Activated CD4-positive, alpha-beta T cell treated with anti-CD3 and anti-CD28 coated beads, Interleukin-2, amount 50 U/mL, for 16 hours (primary cell): ENCODE measurements around the gene TCP1.
"Not testable (repeated sequence)": the region's sequence is repeated elsewhere in the genome, so short reads cannot be mapped to it uniquely, and the experiment has no call there.

ENCODE experiments used
- DNase-seq: peaks from one replicate; pipeline ENCODE4 v3.0.0-alpha.2; 2020

TCP1 gene

DNA sequence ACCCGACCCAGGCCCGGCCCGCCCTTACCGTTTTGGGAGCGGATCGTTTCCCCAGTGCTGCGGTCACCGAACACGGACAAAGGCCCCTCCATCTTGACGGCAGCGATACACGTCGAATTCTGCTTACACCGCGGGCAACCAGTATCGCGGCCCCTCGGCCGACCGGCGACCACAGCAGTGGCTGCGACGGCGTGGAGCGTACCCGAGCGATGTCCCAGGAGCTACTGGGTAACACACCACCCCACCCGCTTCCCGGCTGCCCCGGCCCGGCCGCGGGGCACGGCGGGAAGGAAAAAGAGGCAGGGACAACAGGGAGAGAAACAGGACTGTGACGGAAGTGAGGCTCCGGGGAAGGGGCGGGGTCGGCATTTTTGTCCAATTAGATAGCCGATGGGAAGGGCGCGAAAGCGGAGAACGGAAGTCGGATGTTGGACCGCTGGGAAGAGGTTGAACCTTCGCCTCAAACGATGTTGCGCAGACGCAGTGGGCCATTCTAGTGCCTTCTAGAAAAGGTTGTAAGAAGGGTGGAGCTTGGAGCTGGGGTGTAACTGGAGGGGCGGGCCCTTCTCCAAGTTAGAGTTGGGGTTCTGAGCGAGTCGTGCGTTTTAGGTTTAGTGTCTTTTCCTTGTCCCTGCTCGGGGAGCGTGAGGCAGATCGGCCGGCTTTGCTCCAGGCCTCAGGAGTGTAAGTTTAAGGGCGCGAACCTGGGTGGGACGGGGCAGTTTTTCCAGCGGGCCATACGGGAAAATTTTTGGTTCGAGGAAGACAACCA, at the start of gene TCP1:
TCP1 (minus strand) TSS at position 226 of the 772 bp plus-strand sequence; CDS start at position 92, 134 bp downstream.
- DNase-seq: peak; percentile 100

DNA sequence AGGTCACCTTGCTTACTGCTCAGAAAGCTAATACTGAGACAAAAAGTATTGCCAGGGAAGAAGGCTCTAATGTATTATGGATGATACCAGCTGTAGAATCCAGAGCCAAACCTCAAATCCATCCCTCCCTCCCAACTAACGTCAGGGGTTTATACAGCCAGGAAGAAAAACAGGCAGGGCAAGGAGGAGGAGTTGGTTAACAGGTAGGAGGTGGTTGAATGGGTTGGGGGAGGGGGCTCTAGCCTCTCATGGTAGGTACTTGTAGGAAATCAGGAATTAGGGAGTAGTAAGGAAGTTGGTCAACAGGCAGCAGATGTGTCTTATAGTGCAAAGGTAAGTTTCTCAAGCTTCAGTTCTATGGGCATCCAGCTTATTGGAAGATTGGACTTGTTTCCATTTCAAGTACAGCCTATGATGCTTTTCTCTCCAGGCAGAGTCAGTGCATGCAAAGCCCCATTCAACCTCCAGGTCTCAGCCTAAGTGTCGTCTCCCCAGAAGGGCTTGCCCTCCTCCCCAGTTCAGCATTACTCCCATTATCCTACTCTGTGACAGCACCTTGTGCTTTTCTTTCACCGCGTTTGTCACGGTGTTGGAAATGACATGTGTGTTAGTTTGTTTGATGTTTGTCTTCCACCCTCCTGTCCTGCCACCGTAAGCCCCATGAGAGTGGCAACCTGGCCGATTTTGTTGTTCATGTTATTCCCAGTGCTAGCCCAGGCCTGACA, 48.8 kb upstream of the TCP1 start:
- DNase-seq: no peak

DNA sequence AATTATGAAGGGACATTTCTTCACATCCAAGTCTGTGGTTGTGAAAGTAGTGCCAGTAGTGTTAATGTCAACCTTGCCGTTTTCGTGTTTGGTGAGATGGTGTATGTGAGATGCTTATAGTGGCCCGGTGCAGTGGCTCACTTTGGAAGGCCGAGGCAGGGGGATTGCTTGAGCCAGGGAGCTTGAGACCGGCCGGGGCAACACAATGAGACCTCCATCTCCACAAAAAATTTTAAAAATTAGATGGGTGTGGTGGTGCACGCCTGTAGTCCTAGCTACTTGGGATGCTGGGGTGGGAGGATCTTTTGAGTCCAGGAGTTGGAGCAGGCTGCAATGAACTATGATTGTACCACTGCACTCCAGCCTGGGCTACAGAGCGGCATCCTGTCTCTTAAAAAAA, 48.1 kb upstream of the TCP1 start:
- no peak for DNase-seq

DNA sequence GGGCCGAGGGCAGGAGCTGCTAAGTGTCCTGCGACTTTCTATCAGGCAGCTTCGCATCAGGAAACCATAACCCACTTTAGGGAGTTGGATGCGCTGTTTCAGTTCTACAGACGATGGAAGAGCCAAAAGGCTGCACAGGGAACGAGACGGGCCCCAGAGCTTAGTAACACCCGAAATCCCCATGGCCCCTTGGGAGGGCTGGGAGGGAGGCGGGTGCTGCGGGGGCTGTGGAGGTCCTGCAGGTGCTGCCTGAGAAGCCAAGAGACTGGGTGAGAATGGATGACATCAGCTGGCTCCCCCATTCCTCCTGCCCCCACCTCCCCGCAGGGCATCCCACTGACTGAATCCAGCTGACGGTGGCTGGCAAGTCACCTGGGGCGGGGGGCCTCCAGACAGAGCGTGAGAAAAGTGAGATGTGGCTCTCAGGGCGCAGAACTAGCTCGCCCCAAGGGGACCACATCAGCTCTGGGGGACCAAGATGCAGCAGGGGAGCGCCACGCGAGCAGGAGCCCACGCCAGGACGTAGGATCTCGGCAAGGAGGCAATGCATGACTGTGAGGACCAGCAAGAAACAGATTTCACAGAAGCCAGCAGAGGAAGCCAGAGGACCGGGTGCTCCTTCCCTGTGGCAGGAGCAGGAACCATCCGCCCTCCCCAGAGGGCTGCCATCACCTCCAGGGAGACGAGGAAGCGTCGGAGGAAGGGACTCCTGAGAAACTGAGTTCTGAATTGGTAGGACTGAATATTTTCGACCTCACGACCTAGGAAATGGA, 47.5 kb upstream of the TCP1 start:
- DNase-seq: no peak

DNA sequence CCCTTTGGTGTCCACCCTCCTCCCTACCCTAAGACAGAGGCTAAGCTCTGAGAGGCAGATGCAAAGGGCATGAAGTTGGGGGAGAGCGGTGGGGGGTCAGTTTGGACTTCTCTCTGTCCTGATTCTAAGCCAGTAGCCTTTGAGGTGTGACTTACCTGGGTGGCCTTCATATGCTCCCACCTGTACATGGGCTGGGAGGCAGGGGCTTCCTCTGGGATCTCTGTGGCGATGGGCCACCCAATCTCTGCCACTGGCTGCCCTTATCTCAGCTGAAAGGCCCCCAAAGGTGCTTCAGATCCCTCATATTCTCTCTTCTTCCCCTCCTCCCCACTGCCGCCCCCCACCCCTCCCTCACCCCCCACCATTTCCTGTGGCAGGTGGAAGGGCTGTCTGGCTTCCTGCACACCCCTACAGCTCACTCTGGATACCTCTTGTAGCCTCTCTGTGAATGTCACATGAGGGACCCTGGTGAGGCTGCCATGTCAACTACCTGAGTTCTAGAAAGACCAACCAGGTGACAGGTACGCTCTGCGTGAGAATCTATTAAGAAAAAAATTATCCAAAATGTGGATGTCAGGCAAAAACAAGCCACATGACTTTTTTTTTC, 44.7 kb upstream of the TCP1 start:
- no peak for DNase-seq

DNA sequence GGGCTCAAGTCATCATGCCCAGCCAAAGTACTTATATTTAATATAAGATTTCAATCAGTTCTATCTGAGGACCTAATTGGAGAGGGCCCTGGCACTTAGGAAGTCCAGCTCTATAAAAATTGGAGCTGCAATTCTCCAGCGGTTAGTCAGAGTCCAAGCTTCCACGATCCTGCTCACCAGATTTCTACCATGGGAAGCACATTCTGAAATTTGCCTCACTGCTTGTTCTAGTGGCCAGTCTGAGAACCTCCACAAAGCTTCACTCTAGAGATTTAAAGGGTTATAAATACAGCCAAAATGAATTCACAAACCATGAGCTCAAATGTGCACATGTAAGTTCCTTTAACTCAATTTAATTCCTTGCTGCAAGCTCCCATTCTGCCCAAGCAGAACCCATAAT, 44.2 kb upstream of the TCP1 start:
- no peak for DNase-seq

DNA sequence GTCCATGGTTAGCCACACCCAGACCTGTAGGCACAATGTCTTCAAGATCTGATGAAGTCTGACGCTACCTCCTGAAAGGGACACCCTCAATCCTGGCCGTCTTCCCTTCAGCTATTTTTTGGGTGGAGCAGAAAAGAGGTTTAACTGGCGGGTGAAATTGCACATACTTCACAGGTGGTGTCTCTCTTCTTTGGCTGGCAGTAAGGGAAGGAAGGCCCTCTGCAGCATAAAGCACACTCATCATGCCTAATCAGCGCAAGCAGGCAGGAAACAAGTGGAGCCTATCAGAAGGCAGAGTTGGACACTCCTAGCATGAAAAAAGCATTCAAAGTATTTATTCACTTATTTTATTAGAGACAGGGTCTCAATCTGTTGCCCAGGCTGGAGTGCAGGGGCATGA, 43.5 kb upstream of the TCP1 start:
- no peak for DNase-seq

DNA sequence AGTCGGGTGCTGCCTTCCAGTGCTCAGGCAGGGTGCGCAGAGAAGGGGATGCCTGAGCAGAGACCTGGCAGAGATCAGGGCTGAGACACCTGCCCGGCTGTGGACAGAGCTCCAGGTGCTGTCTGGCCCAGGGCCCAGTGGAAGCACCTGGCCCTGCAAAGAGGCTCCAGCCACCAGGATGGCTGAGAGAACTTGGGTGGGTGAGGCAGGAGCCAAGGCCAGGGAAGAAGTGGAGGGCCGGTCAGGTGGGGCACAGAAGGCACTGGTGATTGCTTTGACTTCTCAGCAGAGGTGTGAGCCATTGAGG, 41.9 kb upstream of the TCP1 start:
- no peak for DNase-seq

DNA sequence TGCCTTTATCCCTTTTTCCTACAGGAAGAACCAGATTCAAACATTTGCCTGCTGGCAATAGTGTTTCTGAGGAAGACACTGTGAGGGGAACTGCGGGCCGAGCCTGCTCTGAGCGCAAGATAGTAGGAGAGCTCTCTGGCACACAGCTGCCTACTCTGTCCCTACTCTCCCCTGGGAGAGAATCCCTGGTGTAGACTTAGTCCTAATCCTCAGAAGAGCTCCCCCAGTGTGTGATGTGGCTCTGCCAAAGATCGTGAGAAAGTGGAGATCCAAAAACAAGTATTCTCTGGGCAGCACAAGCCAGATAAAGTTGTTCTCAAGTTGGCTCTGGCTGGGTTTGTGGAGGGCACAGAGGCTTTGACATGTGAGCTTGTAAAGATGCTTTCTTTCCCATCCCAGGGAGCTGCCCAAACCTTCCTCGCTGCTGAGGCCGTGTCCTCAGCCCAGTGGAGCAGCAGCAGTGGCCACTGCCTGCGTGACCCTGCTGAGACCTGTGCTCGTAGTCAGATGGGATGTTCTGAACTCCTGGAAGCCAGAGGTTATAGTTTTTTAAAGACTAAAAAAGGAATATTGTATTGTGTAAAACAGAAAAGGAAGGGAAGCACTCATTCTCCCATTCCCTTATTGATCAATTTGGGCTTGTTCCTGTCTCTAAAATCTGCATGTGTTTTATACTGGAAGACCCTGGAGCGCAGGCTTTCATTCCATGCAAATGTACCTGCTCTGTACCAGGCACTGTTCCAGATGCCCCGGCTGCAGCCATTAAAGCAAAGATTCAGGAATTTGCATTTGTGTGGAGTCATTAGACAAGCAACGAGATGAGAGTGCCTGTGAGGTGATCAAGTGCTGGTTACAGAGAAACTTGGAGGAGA, 41.3 kb upstream of the TCP1 start:
- no peak for DNase-seq

DNA sequence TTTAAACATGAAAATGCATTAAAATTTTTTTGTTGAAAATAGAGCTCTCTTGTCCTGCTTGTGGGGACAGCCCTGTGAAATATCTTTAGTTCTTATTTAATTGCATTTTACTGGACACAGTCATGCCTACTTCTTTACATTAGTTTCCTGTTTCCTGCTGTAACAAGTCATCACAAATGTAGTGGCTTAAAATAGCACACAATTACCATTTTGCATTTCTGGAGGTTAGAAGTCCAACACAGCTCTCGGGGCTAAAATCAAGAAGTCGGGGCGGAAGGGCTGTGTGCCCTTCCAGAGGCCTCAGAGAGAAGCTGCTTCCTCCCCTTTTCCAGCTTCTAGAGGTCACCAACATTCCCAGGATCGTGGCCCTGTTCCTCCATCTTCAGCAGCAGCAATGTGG, 40.1 kb upstream of the TCP1 start:
- DNase-seq: no peak

DNA sequence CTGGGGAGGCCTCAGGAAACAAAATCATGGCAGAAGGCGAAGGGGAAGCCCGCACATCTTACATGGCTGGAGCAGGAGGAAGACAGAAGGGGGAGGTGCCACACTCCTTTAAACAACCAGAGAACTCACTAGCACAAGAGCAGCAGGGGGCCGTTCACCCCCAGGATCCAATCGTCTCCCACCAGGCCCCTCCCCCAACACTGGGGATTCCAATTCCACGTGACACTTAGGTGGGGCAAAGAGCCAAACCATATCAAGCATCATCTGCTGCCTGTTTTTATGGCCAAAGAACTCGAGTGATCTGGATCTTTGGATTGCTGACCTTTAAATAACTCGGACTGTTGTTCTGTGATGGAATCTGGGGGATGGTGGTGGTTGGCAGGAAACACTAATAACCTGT, 38.7 kb upstream of the TCP1 start:
- no peak for DNase-seq

DNA sequence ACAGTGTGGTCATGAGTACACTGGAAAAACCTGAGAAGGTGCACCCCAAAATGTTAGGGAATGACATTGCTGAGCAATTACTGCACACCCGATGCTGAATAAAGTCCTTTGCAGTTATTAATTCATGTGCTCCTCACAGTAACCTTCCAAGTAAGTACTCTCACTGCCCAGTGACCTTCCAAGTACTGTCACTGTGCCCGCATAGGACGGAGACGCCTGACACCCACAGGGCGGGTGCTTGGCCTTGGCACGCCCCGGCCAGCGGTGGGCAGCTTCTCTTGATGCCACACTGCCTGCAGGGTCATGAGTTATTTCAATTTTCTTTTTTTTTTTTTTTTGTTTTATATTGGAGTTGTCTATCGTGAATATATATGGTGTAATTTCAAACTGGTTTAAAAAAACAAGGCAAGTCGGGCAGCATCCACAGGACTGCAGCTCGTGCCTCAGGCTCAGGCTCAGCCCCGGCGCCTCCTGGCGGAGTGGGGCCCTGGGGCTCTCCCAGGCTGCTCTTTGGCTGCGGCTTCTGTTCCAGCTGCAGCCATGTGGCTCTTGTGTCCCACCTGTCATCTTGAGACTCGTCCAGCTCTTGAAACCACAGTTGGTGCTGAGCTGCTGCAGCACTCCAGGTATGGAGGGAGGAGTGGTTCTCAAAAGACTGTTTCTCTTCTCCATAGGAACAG, 37.7 kb upstream of the TCP1 start:
- no peak for DNase-seq

DNA sequence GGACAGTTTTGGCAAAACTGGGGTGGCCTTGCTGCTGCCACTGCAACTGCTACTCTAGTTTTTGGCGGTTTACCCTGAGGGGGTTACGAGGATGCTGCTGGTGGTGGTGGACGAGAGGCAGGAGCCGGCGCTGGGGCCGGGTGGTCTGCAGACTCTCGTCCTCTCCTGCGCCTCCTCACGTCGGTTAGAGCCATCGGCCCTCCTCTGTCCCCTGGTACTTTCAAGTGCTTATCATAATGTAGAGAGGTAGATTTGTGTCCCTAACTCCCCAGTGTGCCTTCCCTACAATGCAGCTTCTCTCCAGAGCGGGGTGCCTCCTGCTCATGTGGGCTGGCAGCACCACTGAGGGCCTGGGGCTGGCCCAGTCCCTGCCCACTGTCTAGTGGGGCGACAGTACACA, 36.6 kb upstream of the TCP1 start:
- DNase-seq: no peak

DNA sequence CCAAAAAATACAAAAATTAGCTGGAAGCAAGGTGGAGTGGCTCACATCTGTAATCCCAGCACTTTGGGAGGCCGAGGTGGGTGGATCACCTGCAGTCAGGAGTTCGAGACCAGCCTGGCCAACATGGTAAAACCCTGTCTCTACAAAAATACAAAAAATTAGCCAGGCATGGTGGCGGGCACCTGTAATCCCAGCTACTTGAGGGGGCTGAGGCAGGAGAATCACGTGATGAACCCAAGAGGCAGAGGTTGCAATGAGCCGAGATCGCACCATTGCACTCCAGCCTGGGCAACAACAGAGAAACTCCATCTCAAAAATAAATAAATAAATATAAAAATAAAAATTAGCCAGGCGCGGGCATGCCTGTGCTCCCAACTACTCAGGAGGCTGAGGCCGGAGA, 35.3 kb upstream of the TCP1 start:
- not testable (repeated sequence) for DNase-seq

DNA sequence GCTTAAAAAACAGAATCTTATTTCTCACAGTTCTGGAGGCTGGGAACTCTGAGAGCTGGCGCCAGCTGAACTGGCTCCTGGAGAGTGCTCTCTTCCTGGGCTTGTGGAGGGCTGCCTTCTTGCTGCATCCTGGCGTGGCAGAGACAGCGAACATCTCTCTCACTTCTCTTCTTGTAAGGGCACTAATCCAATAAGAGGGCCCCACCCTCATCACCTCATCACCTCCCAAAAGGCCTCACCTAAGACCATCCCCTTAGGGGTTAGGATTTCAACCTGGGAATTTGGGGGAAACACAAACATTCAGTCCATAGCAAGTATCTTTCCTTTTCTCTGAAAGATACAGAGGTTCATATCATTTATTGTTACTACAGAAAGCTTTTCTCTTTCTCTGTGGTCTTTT, 34.6 kb upstream of the TCP1 start:
- DNase-seq: no peak

DNA sequence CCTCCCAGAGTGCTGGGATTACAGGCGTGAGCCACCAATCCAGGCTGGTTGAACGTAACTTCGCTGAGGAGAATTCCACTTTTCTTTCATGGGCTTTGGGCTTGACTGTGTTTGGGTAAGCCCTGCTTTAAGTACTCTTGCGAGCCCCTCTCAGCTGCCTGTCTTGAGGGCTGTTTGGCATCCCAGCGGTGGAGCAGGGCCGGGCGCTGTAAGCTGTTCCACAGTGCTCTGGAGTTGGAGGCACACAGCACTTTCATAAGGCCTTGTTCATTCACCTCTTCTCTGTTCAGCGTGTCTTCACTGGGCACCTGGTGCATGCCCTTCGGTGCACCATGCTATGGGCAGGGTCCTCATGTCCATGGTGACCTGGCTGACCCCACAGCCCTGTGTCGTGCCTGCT, 32.3 kb upstream of the TCP1 start:
- DNase-seq: no peak

DNA sequence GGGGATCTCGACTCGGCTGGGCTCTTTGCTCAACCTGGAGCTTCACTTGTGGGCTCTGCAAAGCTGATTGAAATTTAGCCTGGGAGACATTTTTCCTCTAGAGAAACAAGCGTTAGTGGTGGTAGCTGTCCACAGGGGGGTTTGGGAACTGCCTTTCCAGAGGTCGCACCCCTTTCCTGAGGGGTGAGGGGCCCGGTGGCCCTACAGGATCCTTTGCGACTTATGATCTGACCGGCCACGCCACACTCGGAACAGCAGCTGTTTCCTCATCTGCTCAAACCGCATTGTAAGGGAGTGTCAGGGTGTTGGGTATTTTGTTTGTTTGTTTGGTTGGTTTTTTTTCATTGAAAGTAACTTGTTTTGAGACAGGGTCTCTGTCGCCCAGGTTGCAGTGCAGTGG, 31.7 kb upstream of the TCP1 start:
- DNase-seq: no peak

DNA sequence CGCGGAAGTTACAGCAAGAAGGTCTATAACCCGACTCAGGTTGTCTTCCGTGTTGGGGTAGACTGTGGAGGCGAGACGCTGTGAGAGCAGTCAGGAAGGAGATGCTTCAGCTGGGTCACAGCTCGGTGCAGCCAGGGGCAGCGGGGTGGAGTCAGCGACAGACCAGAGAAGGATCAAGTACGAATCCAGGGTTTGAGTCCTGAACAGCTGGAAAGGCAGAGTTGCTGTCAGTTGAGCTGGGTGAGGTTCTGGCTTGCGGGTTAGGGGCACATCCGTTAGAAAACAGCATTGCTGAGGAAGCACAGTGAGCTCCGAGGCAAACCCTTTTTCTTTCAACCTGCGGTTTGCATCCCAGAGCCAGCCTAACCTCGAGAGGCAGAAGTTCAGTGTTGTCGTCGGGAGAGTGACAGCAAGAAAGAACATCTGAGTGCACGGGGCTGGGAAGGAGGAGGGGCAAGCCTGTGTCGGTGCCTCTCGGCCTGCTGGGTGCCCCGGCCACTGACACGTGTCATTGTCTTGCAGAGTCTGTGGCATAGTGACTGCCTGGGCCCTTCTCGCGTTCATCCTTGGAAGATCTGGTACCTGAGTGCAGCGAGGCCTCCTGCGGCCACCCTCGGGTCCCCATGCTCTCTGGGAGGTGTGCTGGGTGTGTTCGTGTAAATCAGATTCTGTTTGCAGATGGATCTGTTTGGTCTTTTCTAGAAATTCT, 30.7 kb upstream of the TCP1 start:
- DNase-seq: peak; percentile 42

DNA sequence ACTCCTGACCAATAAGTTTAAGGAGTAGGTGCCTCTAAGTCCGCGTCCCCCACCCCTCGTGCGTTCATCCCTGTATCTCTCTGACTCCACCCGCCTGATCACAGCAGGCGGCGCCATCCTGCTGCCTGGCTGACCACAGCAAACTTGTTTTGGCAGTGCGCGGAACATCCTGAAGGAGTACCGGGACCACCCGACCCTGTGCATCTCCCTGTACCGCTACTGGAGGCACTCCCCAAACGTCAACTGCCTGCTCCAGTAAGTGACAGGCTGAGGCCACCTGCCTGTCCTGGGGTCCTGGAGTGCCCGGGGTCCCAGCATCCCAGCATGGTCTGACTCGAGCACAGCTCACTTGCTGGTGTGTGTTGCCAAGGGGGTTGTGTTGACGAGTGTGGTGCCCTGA, 29.7 kb upstream of the TCP1 start:
- DNase-seq: no peak

DNA sequence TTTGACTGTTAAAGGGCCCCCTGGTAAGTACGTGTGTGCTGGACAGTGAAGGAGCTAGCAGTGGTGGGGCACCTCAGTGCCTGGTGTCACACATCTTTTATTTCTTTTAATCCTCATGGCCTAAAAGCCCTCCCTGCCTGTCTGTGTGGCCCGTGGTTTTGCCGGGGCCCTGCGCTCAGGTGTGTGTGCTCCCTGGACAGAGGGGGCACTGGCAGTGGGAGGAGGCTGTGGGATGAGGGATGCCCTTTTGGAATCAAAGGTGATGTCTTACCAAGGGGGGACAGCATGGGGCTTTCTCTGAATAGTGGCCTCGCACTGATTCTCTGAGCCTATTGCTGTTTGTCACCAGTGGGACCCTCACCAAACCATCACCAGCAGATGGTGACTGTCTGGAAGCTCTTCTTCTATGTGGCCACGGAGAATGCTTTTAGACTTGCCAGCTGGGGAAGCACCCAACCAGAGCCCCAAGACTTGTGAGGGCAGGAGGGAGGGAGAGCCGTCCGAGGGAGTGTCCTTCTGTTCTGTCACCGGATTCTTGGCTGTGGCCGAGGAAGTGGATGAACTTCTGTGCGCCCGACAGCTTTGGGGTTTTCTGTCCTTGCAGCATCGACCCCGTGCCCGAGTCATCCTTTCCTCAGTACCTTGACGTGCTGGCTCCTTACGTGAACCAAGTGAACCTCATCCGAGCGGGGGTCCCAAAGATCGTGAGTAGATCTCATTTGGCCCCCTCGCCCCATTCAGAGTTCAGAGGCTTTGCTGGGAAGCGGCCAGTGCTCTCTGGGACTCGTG, 28.7 kb upstream of the TCP1 start:
- no peak for DNase-seq
